GM19035 (cell line): Measurements from ENCODE around the gene ACTN4.

ENCODE experiments used
- ATAC-seq: cut with Tn5 transposase; IDR thresholded peaks from one replicate; pipeline ENCODE4 v1.9.1; 2021; ENCODE audit not compliant: unreplicated experiment

ACTN4 gene

GRCh38 chr19:38676878-38677646 lies 29.6 kb downstream of the ACTN4 start:
- no peak for ATAC-seq

GRCh38 chr19:38678217-38678890 lies 30.9 kb downstream of the ACTN4 start:
- ATAC-seq: no peak

GRCh38 chr19:38678891-38679494 lies 31.5 kb downstream of the ACTN4 start:
- ATAC-seq: no peak

GRCh38 chr19:38679839-38680238 lies 32.4 kb downstream of the ACTN4 start:
- no peak for ATAC-seq

- no peak for ATAC-seq
Observed at GRCh38 chr19:38682195-38682867, 34.9 kb downstream of the ACTN4 start.

- ATAC-seq: no peak
Observed at GRCh38 chr19:38682872-38683392, 35.5 kb downstream of the ACTN4 start.

GRCh38 chr19:38683393-38684077 lies 36.1 kb downstream of the ACTN4 start:
- no peak for ATAC-seq

GRCh38 chr19:38684078-38684861 lies 36.8 kb downstream of the ACTN4 start:
- ATAC-seq: no peak

GRCh38 chr19:38684862-38685665 lies 37.6 kb downstream of the ACTN4 start:
- ATAC-seq: no peak

GRCh38 chr19:38685666-38686529 lies 38.4 kb downstream of the ACTN4 start:
- ATAC-seq: no peak

- ATAC-seq: no peak
Observed at GRCh38 chr19:38686530-38686888, 39.1 kb downstream of the ACTN4 start.

- ATAC-seq: no peak
Observed at GRCh38 chr19:38687837-38688378, 40.5 kb downstream of the ACTN4 start.

GRCh38 chr19:38690146-38690545 lies 42.7 kb downstream of the ACTN4 start:
- ATAC-seq: no peak

- no peak for ATAC-seq
Observed at GRCh38 chr19:38690832-38691231, 43.4 kb downstream of the ACTN4 start.

- ATAC-seq: no peak
Observed at GRCh38 chr19:38691938-38692457, 44.5 kb downstream of the ACTN4 start.

GRCh38 chr19:38692458-38693379 lies 45.3 kb downstream of the ACTN4 start:
- no peak for ATAC-seq
